Parathyroid adenoma (tissue), 2 donors: ENCODE measurements around the gene PKN2.

Source experiments
- H2AFZ ChIP-seq: fragments of 300-600 bp; sonication (generic); one replicate; pipeline ENCODE4 v1.7.0; 2017; ENCODE audit warnings: antibody characterized with exemption, mild to moderate bottlenecking
- H3K27ac ChIP-seq: fragments of 300-600 bp; sonication (generic); one replicate; pipeline ENCODE4 v1.7.0; 2017
- H3K27me3 ChIP-seq: fragments of 300-600 bp; sonication (generic); one replicate; pipeline ENCODE4 v1.7.0; 2017; ENCODE audit warnings: low read length; ENCODE audit not compliant: control insufficient read depth, insufficient read depth
- H3K36me3 ChIP-seq: fragments of 300-600 bp; sonication (generic); one replicate; pipeline ENCODE4 v1.7.0; 2017; ENCODE audit warnings: low read length; ENCODE audit not compliant: control insufficient read depth, insufficient read depth
- H3K4me1 ChIP-seq: fragments of 300-600 bp; sonication (generic); one replicate; pipeline ENCODE4 v1.7.0; 2017; ENCODE audit warnings: control low read depth
- H3K4me2 ChIP-seq: fragments of 300-600 bp; sonication (generic); one replicate; pipeline ENCODE4 v1.7.0; 2017; ENCODE audit warnings: low read length
- H3K4me3 ChIP-seq: fragments of 300-600 bp; sonication (generic); one replicate; pipeline ENCODE4 v1.7.0; 2017; ENCODE audit warnings: low read depth, low read length
- H3K79me2 ChIP-seq: fragments of 300-600 bp; sonication (generic); one replicate; pipeline ENCODE4 v1.7.0; 2017; ENCODE audit warnings: control low read depth
- H3K9ac ChIP-seq: fragments of 300-600 bp; sonication (generic); one replicate; pipeline ENCODE4 v1.7.0; 2017; ENCODE audit warnings: mild to moderate bottlenecking
- H3K9me3 ChIP-seq: fragments of 300-600 bp; sonication (generic); one replicate; pipeline ENCODE4 v1.7.0; 2017; ENCODE audit warnings: low read length; ENCODE audit not compliant: control insufficient read depth
- TF ChIP-seq, protein P1 (sequence below): fragments of 300-600 bp; sonication (generic); IDR thresholded peaks from one replicate; pipeline ENCODE4 v1.7.0; 2017; ENCODE audit warnings: antibody characterized with exemption, mild to moderate bottlenecking
- donor health status: primary hyperparathyroidism.

Gene PKN2

DNA sequence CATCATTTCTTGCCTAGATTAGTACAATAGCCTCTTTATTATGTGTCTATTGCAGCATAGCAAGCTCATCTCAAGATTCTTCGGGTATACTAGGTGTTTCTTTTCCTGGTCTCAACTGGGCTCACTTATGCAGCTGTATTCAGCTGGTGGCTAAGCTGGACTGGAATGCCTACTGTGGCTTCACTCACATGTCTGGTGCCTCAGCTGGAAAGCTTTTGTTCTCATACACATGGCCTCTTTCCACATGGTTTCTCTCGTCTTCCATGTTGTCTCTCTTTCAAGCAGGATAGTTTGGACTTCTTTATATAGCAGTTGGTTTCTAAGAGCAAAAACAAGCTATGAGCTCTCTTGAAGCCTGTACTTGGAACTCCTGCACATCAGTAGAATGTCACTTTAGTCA lies 45.2 kb downstream of the PKN2 start:
- Histone ChIP-seq H3K36me3 (no peaks in the 10 kb centered on the region), H3K27me3 (no peaks in the 10 kb centered on the region), H3K4me1 (no peaks in the 10 kb centered on the region), H3K27ac (no peak overlapping the region), H3K9me3 (no peaks in the 10 kb centered on the region), H3K9ac (no peak overlapping the region), H3K79me2 (no peaks in the 10 kb centered on the region), H3K4me3 (no peak overlapping the region), H2AFZ (no peak overlapping the region), H3K4me2 (no peak overlapping the region)
- TF ChIP-seq, protein P1, sequence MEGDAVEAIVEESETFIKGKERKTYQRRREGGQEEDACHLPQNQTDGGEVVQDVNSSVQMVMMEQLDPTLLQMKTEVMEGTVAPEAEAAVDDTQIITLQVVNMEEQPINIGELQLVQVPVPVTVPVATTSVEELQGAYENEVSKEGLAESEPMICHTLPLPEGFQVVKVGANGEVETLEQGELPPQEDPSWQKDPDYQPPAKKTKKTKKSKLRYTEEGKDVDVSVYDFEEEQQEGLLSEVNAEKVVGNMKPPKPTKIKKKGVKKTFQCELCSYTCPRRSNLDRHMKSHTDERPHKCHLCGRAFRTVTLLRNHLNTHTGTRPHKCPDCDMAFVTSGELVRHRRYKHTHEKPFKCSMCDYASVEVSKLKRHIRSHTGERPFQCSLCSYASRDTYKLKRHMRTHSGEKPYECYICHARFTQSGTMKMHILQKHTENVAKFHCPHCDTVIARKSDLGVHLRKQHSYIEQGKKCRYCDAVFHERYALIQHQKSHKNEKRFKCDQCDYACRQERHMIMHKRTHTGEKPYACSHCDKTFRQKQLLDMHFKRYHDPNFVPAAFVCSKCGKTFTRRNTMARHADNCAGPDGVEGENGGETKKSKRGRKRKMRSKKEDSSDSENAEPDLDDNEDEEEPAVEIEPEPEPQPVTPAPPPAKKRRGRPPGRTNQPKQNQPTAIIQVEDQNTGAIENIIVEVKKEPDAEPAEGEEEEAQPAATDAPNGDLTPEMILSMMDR, result no peak

DNA sequence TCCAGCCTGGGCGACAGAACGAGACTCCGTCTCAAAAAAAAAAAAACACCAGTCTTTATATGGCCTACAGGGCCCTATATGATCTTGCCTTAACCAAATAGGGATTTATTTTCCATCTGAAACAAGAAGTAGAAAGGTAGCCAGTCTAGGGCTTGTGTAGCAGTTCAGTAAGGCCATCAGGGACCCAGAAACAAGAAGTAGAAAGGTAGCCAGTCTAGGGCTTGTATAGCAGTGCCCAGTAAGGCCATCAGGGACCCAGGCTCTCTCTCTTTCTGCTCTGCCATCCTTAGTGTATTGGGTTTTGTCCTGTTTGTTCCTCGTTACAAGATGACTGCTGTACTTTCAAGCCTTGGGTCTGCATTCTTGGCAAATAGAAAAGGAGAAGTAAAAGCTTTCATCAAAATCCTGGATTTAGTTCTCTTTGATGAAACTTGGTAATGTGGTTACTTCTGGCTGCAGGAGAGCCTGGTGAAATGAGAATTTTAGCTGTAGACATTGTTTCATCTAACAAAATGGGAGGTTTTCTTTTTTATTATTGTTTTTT lies 46.1 kb downstream of the PKN2 start:
- Histone ChIP-seq H3K4me3 (no peak overlapping the region), H3K36me3 (no peaks in the 10 kb centered on the region), H3K4me1 (no peaks in the 10 kb centered on the region), H3K4me2 (no peak overlapping the region), H3K9me3 (no peaks in the 10 kb centered on the region), H3K27me3 (no peaks in the 10 kb centered on the region), H2AFZ (no peak overlapping the region), H3K79me2 (peaks cover 3% of the 10 kb centered on the region), H3K9ac (no peak overlapping the region), H3K27ac (no peak overlapping the region)
- TF ChIP-seq, protein P1, result no peak

DNA sequence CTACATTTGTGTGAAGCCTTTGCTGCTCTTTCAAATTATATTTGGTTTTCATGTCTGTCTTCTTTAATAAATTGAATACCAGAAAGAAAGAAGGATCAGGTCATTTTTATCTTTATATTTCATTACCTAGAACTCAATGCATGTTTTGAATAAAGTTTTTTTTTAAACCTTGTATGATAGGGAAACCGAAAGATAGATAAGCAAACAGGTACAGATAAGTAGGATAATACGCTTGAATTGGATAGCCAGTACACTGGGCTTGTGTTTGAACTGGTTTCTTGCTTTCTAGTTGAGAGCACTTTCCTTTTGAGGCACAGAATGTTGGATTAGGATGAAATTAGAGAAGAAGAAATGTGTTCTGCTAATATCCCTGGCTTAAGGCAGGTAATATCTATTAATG lies 46.9 kb downstream of the PKN2 start:
- TF ChIP-seq, protein P1, result no peak

DNA sequence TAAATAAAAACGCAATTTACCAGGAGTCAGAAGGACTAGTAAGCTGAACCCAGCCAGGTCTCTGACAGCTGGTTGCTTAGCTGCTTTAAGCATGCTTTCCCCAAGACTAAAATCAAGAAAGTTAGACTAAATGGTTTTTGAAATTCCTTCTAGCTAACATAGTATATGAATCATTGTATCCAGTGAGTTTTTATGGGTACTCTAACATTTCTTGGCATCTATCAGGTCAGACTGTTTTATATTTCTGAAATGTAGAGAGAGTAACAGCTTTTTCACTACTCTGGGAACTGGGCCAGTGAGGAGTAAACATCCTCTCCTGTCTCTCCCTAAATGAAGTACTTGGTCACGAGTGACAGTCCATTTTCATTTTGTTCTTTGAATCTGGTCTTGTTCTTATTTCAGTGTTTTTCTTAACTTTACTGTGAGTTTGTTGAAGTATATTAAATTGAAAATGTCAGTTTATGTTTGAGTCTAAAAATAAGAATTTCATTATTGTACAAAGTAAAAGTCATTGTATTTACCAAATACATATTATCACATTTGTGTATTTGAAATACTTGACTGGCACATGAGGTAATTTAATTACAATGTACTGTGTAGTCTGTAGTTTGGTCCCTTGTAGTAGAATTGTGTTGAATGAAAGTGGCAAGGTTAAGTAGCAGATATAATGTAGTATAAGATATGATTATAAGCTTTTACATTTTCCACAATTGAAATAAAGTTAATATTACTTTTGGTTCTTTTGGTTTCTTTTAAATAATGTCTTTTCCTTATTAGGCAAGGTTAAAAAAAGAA lies 47.6 kb downstream of the PKN2 start:
- Histone ChIP-seq H3K79me2 (peaks cover 15% of the 10 kb centered on the region), H3K4me2 (no peak overlapping the region), H3K36me3 (no peaks in the 10 kb centered on the region), H2AFZ (no peak overlapping the region), H3K27ac (no peak overlapping the region), H3K4me1 (no peaks in the 10 kb centered on the region), H3K9me3 (no peaks in the 10 kb centered on the region), H3K9ac (no peak overlapping the region), H3K4me3 (no peak overlapping the region), H3K27me3 (no peaks in the 10 kb centered on the region)
- TF ChIP-seq, protein P1, result no peak

More for the DNA sequence above, 46.9 kb downstream of the PKN2 start:
- no peak overlapping the region for H3K27ac ChIP-seq
- H3K36me3 ChIP-seq, result no peaks in the 10 kb centered on the region
- no peak overlapping the region for H3K4me3 ChIP-seq
- no peak overlapping the region for H2AFZ ChIP-seq
- no peaks in the 10 kb centered on the region for H3K27me3 ChIP-seq
- H3K4me1 ChIP-seq, result no peaks in the 10 kb centered on the region
- no peaks in the 10 kb centered on the region for H3K9me3 ChIP-seq
- H3K79me2 ChIP-seq, result peaks cover 8% of the 10 kb centered on the region
- no peak overlapping the region for H3K4me2 ChIP-seq
- no peak overlapping the region for H3K9ac ChIP-seq

DNA sequence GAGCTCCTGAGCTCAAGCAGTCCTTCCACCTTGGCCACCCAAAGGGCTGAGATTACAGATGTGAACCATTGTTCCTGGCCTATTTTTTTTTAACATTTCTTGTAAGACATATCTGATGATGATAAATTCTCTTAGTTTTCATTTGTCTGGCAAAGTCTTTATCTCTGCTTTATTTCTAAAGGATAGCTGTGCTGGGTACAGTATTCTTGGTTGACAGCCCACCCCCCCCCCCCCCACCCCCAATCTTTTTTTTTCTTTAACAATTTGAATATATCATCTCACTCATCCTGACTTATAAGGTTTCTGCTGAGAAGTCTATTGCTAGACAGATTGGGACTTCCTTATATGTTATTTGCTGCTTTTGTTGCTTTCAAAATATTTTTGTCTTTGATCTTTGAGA lies 51.3 kb downstream of the PKN2 start:
- Histone ChIP-seq H3K4me3 (no peak overlapping the region), H2AFZ (no peak overlapping the region), H3K9ac (no peak overlapping the region), H3K27me3 (no peaks in the 10 kb centered on the region), H3K27ac (no peak overlapping the region), H3K4me1 (no peaks in the 10 kb centered on the region), H3K9me3 (no peaks in the 10 kb centered on the region), H3K36me3 (no peaks in the 10 kb centered on the region), H3K79me2 (peaks cover 20% of the 10 kb centered on the region), H3K4me2 (no peak overlapping the region)
- TF ChIP-seq, protein P1, result no peak
